Measurements from ENCODE around the gene USB1.

Gene USB1

GRCh38 chr16:58000706-58001676, at the start of gene USB1 (continued):
- TF ChIP-seq ZBTB11 (tag by site-specific recombination; conservative IDR thresholded peaks at IDR 0.05; ENCODE audit: low read depth) (peak; percentile 92), KLF9 (tag by site-specific recombination; IDR thresholded peaks at IDR 0.05; ENCODE audit: low read depth) (peak; percentile 78), ZBTB20 (tag by site-specific recombination; IDR thresholded peaks at IDR 0.05) (peak; percentile 66; the same call in 1 of the 2 replicates), ZIC2 (tag by site-specific recombination; IDR thresholded peaks at IDR 0.05) (peak; percentile 53; the same call in 1 of the 2 replicates), ZNF2 (tag by site-specific recombination; IDR thresholded peaks at IDR 0.05) (no peak), EGR2 (tag by site-specific recombination; IDR thresholded peaks at IDR 0.05; ENCODE audit: low read depth) (peak; percentile 44; the same call in 1 of the 2 replicates), KLF8 (tag by site-specific recombination; IDR thresholded peaks at IDR 0.05) (peak; percentile 86), ZNF391 (tag by site-specific recombination; IDR thresholded peaks at IDR 0.05; ENCODE audit: borderline replicate concordance, low read depth) (no peak), PRDM1 (tag by site-specific recombination; IDR thresholded peaks at IDR 0.05) (no peak), SCRT1 (tag by site-specific recombination; IDR thresholded peaks at IDR 0.05; ENCODE audit: borderline replicate concordance) (no peak), ZXDB (tag by site-specific recombination; IDR thresholded peaks at IDR 0.05) (peak; percentile 62), ZNF660 (tag by site-specific recombination; IDR thresholded peaks at IDR 0.05) (0 out of 2 replicates have a peak, but pooled peaks have one; percentile 21), ZBTB10 (tag by site-specific recombination; IDR thresholded peaks at IDR 0.05) (peak; percentile 44; the same call in 1 of the 2 replicates), ZNF202 (tag by site-specific recombination; IDR thresholded peaks at IDR 0.05; ENCODE audit: borderline replicate concordance) (no peak), ELK4 (IDR thresholded peaks at IDR 0.05; ENCODE audit: borderline replicate concordance, low read depth, low read length) (peak; percentile 34; the same call in 1 of the 2 replicates), ZNF146 (tag by site-specific recombination; IDR thresholded peaks at IDR 0.05) (no peak), SP2 (tag by site-specific recombination; IDR thresholded peaks at IDR 0.05) (peak; percentile 92), ZEB2 (tag by site-specific recombination; IDR thresholded peaks at IDR 0.05) (peak; percentile 74), KLF16 (tag by site-specific recombination; IDR thresholded peaks at IDR 0.05) (peak; percentile 87), ZNF341 (tag by site-specific recombination; IDR thresholded peaks at IDR 0.05; ENCODE audit: low read depth) (0 out of 2 replicates have a peak, but pooled peaks have one; percentile 10), ZSCAN18 (tag by site-specific recombination; IDR thresholded peaks at IDR 0.05) (no peak), ZNF843 (tag by site-specific recombination; IDR thresholded peaks at IDR 0.05) (peak; percentile 8; the same call in 1 of the 2 replicates), ZNF600 (tag by site-specific recombination; IDR thresholded peaks at IDR 0.05) (peak; percentile 40; the same call in 1 of the 2 replicates), PRDM10 (tag by site-specific recombination; IDR thresholded peaks at IDR 0.05) (0 out of 2 replicates have a peak, but pooled peaks have one; percentile 25), FEZF1 (tag by site-specific recombination; IDR thresholded peaks at IDR 0.05) (no peak), ZNF16 (tag by site-specific recombination; IDR thresholded peaks at IDR 0.05; ENCODE audit: low read depth) (no peak)

All from HEK293 (cell line).